Activated CD8-positive, alpha-beta memory T cell treated with anti-CD3 and anti-CD28 coated beads for 24 hours (primary cell): ENCODE measurements around the gene SEMA3E.
"Not testable (repeated sequence)": the region's sequence is repeated elsewhere in the genome, so short reads cannot be mapped to it uniquely, and the experiment has no call there.

Experiments
- DNase-seq: peaks from one replicate; pipeline ENCODE4 v3.0.0-alpha.2; 2020

SEMA3E gene

DNA sequence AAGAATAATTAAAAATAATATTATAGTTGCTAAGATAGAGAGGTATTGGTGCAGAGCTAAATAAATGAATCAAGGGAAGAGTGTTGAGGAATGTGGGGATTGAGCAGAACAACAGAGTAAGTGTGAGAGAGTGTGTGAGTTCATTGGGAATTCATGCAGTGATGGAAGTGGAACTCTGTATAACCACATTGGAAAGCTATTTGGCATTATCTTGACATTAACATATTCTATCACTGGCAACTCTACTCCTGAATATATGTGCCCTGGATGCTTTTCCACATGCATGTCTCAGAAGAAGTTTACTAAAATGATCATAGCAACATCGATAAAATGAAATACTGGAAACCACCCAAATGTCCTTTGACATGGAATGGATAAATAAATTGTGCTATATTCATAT, 164.1 kb downstream of the SEMA3E start:
- DNase-seq, result no peak

DNA sequence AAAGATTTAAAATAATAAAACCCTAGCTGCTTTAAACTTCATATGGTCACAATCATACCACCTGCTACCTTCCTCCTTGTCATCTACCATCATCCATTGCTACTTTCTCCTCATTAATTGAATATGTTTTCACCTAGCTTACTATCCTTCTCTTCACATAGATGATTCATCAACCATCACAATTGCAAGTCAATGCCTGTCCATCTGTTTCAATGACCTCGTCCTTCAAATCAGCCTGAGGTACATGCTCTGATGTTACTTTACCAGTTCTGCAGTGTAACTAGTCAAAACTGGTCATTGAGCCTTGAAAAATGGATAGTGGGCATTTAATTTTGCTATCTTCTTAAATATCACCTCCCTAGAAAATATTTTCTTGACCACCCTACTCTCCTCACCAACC, 164.7 kb downstream of the SEMA3E start:
- no peak for DNase-seq

DNA sequence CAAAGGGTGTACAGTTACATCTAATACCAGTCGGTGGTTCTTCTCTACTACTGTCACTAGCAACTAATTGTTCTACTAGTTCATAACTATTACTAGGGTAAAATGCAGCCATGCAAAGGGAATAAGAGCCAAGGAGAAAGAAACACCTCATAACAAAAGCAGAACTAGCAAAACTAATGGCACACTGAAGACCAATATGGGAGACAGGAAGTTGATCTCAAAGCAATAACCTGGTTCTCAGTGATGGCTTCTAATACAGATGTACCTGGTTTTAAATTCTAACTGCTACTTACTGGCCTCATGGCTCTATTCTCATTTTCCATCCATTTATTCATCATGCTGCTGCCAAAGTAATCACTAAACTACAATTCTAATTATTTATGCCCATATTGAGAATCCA, 170.3 kb downstream of the SEMA3E start:
- no peak for DNase-seq

DNA sequence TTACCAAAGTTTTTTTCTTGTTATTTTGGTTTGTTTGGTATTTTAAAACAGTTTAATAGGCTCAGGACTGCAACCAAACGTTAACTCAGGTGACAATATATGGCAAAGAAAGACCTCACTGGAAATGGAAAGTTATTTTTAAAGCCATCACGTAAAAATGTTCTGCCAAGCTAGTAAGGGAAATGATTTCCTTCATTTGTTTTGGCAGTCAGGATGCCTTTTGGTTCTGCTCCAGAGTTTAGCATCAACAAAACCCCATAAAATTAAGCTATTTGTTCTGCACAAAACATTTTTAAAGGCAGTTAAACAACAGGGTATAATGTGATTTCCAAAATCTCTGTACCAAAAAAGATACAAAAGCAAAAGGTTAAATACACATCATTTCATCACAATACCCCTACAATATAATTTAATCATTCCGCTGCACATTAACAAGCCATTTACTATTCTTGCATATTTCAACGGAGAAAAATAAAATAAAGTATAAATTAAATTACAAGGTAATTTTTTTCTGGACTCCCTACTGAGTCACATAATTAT, 172.4 kb downstream of the SEMA3E start:
- DNase-seq, result no peak

DNA sequence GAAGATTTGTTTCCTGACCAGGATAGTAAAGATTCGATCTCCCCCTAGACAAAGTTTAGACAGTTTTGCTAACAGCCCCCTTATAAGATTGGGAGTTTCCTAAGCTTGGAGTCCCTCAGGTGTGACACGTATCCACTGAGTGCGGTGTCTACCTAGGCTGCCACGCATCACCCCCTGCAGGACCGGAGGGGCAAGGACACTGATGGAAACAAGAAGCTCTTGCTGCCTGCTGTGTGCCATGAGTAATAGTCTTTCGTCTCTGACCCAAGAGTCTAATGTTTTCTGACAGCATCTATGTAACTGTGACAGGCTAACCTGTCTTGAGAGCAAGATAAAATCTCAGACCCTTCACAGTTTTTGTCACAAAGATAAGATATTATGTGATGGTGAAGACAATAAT, 173.5 kb downstream of the SEMA3E start:
- no peak for DNase-seq

DNA sequence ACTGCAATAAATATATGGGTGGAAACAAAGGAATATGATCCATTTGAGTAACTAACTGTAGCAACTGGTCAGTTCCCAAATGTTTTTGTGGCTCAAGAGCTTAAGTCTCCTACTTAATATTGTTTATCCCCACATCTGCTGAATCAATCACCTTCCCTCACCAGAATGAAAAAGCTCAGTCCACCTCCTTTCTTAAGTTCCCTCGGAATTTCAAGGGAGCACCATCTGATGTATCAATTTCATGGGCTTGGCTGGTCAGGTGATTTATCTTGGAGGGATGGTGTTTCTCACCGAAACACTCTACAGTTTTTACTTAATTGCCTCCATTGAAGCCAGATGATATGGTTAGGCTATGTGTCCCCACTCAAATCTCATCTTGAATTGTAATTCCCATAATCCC, 176.6 kb downstream of the SEMA3E start:
- DNase-seq, result no peak

DNA sequence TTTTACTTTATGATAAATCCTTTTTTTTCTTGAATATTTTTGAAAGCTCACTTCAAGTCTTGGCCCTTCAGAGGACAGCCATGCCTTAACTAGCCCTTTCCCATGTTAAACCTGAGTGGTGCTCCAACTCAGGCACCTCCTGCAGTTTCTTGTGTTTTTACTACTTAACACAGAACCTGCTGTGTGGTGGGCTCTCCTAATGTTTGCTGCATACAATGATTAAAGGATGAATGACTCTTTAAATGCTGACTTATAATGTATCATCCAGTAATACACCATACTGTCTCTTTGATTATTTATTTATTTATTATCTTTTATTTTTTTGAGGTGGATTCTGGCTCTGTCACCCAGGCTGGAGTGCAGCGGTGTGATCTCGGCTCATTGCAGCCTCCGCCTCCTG, 179.4 kb downstream of the SEMA3E start:
- no peak for DNase-seq

DNA sequence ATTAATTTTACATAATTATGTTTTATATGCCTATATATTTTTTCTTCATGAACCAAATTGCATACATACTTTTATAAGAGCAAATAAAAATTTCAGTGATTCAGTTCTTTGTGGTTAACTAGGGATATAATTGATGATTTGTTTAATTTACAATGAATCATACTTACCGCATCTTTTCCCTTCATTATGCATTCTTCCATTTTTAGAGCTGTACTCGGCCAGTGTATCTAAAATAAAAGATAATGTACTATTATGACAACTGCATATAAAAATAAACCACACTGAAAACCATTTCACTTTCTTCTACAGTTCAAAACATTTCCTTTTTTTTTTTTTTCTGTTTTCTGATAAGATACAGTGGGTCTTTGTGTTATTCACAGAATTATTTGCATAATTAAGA, 179.9 kb downstream of the SEMA3E start:
- DNase-seq, result no peak

DNA sequence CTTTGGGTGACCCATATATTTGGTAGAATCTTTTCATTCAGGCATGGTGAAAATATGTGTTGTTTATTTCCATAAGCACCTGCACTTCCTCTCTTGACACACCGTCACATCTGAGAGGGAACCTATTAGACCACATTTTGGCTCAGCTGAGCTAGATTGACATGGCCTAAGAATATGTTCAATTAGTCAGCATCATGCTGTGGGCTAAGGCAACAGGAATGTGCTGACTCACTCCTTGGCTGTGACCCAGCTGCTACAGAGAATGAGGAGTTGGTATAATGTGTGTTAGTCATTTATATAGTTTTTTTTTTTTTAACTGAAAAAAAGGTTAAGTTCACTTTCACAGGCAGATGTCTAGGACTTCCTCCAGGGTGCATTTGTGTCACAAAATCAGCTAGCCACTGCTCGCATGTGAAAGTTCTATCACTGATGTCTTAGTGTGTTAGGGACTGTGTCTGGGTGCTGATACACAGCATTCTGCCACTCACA, 180.6 kb downstream of the SEMA3E start:
- no peak for DNase-seq

DNA sequence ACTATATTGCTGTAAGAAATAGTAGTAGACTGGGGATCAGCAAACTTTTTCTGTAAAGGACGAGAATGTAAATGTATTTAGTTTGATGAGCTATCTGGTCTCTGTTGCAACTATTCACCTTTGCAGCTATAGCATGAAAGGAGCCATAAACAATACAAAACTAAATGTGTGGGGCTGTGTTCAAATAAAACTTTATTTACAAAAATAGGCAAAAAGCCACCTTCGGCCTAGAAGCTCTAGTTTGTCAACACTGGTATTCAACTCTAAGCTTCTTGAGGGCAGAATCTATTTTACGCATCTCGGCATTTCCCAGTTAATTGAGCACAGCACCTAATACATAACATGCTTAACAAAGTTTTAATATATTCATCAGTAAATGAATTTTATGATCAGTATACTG, 181.4 kb downstream of the SEMA3E start:
- no peak for DNase-seq

DNA sequence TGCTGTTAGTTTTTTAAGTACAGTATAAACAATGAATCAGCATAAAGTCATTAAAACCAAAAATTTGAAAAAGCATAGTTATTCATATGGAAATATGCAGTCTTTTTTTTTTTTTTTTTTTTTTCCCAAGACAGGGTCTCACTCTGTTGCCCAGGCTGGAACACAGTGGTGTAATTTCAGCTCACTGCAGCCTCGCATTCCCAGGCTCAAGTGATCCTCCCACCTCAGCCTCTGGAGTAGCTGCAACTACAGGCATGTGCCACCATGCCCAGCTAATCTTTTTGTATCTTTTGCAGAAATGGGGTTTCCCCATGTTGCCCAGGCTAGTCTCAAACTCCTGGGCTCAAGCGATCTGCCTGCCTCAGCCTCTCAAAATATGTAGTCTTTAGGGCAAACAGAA, 182.0 kb downstream of the SEMA3E start:
- no peak for DNase-seq

DNA sequence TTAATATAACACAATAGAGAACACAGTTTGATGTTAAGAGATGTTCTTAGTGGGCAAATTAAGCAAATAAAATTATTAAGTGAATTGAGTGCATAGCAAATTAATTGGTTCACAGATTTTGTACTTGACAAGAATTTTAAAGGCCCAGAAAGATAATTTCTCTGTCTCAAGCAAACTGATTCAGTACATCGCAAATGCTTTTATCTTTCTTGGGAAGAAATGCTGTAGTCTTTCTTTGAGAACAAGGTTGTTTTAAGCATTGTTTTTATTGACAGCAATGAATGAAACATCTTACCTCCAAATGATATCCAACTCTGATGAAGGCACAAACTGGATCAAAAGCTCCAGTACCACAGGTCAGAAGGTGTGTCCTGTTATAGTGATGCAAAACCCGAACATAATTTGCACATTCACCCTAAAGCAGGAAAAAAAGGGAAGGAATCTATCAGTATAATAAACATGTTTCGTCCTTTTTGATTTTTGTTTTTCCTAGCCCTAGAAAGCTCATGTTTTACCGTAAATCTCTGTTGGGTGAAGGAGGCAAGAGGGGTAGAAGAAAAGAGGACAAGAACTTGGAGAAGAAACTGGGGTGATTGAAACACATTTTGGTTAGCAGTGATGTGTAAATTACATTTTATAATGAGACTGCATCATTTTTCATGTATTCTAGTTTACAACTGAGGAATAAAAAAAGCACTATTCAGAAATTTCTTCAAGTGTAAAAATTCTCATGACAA, 182.6 kb downstream of the SEMA3E start:
- DNase-seq, result no peak

DNA sequence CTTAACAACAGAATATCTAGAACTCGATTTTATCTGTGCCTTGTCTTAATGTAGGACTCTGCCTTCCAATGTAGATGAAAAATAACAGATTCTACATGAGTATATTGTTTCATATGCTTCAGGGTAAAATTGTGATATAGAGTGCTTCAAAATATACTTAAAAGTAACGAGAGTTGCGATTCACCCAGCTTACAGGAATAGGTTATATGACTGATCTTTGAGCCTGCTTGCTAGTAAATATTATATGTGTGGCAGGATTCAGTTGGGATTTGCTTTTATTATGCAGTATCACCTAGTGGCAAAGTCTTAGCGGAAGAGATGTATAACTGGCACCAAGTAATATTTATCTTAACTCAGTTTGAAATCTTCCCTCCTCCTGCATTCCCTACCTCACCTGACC, 183.3 kb downstream of the SEMA3E start:
- no peak for DNase-seq

DNA sequence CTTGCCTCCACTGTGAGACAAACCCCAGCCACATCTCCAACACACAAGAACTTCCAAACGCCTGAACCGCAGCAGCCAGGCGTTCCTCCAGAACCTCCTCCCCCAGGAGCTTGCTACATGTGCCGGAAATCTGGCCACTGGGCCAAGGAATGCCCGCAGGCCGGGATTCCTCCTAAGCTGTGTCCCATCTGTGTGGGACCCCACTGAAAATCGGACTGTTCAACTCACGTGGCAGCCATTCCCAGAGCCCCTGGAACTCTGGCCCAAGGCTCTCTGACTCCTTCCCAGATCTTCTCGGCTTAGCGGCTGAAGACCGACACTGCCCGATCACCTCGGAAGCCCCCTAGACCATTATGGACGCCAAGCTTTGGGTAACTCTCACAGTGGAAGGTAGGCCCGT, 187.1 kb downstream of the SEMA3E start:
- DNase-seq, result not testable (repeated sequence)

DNA sequence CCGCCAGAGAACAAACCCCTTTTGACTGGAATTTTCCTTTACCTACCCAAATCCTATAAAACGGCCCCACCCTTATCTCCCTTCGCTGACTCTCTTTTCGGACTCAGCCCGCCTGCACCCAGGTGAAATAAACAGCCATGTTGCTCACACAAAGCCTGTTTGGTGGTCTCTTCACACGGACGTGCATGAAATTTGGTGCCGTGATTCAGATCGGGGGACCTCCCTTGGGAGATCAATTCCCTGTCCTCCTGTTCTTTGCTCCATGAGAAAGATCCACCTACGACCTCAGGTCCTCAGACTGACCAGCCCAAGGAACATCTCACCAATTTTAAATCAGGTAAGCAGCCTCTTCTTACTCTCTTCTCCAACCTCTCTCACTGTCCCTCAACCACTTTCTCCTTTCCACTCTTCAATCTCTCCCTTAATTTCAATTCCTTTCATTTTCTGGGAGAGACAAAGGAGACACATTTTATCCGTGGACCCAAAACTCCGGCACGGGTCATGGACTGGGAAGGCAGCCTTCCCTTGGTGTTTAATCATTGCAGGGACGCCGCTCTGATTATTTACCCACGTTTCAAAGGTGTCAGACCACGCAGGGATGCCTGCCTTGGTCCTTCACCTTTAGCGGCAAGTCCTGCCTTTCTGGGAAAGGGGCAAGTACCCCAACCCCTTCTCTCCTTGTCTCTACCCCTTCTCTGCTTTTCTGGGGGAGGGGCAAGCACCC, 188.8 kb downstream of the SEMA3E start:
- DNase-seq, result not testable (repeated sequence)

DNA sequence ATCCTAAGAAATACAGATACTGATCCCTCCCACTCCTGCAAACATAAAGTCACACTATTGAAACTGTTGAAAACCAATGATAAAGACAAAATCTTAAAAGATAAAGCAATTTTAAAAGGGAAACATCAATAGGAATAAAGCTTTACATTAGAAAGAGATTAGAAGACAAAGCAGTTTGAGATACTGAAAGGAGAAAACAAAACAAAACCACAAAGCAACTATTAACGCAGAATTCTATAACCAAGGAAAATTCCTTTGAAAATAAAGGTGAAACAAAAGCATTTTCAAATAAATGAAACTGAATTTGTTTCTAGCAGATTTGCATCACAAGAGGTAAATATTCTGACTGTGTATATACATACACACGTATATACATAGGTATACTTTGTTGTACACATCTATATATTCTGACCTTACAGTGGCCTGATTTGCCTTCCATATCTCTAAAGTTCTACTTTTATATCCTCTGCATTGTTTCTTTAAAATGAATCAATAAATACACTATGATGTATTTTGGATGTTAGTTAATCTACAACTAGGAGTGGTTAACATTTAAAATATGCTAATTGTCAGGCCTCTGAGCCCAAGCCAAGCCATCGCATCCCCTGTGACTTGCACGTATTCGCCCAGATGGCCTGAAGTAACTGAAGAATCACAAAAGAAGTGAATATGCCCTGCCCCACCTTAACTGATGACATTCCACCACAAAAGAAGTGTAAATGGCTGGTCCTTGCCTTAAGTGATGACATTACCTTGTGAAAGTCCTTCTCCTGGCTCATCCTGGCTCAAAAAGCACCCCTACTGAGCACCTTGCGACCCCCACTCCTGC, 189.6 kb downstream of the SEMA3E start:
- DNase-seq, result not testable (repeated sequence)

DNA sequence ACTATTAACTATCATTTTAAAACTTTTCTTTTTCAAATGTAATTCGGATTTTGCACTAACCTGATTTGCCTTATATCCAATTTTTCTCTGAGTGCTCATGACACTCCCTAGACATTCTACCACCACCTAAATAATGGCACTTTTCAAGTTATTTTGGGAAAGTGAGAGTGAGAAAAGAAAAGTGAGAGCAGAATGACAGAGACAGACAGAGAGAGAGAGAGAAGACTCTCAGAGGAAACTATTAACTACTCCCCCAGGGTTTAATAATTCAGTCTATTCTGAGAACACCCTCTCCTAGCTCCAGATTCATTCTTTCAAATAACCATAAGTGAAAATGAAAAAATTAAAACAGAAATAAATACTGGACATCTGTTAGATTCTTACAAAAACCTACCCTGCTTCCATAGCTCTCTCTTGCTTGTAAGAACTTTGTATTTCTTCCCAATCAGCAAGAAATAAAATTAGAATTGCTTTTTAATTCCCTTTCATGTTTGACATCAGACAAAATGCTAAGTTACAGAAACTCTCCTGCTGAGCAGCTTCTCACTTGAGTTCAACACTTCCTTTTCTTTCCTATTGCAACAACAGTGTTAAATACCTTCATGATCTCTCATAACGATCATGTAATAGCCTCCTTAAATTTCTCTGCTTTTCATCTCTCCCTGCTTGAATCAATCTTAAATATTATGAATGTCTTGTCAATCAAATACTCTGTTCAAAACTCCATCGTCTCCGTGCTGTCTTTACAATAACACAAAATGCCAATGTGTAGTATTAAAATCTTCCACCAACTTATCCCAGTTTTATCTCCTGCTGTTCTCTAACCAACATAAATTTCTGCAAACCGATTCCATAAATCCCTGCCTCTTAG, 191.7 kb downstream of the SEMA3E start:
- DNase-seq, result no peak

DNA sequence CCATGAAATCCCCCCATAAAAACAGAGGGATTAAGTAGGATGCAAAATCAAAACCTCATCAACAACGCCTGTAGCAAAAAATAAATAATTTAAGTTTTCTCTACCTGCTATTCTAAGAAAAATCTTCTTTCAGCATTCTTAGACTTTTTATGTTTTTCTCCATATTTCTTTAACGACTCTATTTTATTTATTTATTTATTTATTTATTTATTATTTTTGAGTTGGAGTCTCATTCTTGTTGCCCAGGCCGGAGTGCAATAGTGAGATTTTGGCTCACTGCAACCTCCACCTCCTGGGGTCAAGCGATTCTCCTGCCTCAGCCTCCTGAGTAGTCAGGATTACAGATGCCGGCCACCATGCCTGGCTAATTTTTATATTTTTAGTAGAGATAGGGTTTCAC, 192.5 kb downstream of the SEMA3E start:
- DNase-seq, result no peak

DNA sequence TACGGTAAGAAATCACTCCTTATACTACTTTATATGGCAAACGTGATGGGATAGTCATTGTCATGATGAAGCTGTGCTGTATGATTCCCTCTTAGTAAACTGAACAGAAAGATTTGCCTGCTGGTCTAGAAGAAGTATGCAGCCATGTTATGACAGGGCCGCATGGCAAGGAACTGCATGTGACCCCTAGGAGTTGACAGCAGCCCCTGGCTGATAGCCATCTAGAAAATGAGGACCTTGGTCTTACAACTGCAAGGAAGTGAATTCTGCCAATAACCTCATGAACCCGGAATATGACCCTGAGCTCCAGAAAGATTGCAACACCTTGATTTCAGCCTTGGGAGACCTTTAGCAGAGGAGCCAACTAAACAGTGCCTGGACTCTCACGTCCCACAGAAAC, 193.3 kb downstream of the SEMA3E start:
- DNase-seq, result no peak

DNA sequence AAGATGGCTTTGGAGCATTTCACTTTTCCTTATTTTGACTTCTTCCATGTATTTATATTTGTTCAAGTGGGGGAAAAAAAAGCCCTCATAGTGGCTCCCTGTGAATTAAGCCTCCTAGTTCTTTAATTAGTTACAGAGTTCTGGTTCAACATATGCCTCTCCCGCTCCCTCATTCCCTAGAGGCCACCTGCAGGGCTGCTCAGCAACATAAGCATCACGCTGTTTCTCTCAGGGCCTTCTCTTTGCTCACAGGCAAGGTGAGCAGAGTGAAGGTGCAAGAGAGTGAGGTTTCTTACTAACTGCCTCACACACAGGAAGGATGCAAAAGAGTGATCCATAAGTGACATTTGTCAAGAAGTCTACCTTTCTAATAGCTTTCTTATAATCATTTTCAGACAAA, 196.7 kb downstream of the SEMA3E start:
- DNase-seq, result no peak

DNA sequence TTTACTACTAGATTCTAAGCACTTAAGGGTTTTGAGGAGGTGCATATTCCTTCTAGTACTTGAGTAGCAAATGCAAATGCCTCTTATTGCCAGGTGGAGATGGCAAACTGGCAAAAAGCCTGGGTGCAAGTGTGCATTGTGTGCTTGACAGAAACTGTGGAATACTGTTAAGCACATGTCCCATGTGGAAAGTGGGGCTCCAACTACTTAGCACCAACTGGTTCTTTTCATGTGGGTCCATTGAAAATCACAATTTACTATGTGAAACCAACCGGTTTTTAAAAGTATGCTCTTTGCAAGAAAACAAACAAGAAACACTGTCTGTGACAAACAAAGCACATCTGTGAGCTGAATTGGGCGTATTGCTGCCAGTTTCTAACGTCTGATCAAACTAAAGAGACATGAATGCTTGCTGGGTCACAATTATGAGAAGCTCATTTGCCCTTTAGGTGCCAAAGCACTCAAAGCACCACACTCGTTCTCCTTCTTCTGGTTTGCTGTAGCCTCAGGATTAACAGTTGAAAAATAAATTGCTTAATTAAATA, 197.4 kb downstream of the SEMA3E start:
- no peak for DNase-seq

DNA sequence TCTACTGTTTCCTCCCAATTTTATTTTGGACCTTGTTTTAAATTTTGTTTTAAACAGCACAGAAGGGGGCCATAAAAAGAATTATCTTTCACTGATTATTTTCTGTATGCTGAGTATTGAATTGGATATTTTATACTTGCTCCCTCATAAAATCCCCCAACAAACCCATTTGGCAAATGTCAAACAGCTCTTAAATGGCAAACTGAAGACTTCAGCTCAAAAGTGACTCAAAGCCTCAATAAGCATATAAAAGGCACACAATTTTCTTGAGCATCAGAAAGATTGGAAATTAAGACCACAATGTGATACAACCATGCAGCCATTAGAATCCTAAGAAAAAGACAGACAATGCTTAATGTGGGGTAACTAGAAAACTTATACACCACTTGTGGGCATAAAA, 199.2 kb downstream of the SEMA3E start:
- DNase-seq, result no peak
